Measurements from ENCODE around the gene SQSTM1. TPM values are rescaled to one million over a fixed set of nuclear protein-coding genes. Genes with fewer than 3 reads are reported as not detected.

SQSTM1 gene
- total and polyA plus RNA-seq, 12 donors = 131 to 466 (median 387) TPM

GRCh38 chr5:179880066-179880650 is 59.5 kb downstream of the SQSTM1 start:
- WGBS, 2 donors = 91 to 92% methylated on average over 12 of the region's 12 CpGs
- ATAC-seq = peak in 1 of 8 donors; percentile 14
- DNase-seq = no peak

GRCh38 chr5:179880848-179881590 is 60.3 kb downstream of the SQSTM1 start:
- no peak for TF ChIP-seq CTCF (IDR thresholded peaks at IDR 0.05)
- Histone ChIP-seq H3K36me3 (peaks cover 0 to 92% (median 27%) of the 10 kb centered on the region in 9 donors), H3K27me3 (no peaks in the 10 kb centered on the region), H3K9me3 (peaks cover 0 to 30% (median 19%) of the 10 kb centered on the region in 11 donors), H3K27ac (no peak overlapping the region), H3K4me3 (no peak overlapping the region), H3K4me1 (no peaks in the 10 kb centered on the region)
- no peak for DNase-seq
- peak in 1 of 8 donors; percentile 9 for ATAC-seq
- intact Hi-C loops (cut with DNase I) = no loop called here
- 91 to 92% methylated on average over 25 of the region's 25 CpGs for WGBS, 2 donors

More at GRCh38 chr5:179880066-179880650, 59.5 kb downstream of the SQSTM1 start:
- intact Hi-C loops (cut with DNase I) = no loop called here
- TF ChIP-seq CTCF (IDR thresholded peaks at IDR 0.05) = no peak
- Histone ChIP-seq H3K27me3 (no peaks in the 10 kb centered on the region), H3K4me1 (no peaks in the 10 kb centered on the region), H3K27ac (no peak overlapping the region), H3K36me3 (peaks cover 0 to 92% (median 28%) of the 10 kb centered on the region in 9 donors), H3K4me3 (no peak overlapping the region), H3K9me3 (peaks cover 0 to 30% (median 19%) of the 10 kb centered on the region in 11 donors)

- H3K4me1 ChIP-seq = peaks cover 0 to 7% (median 0%) of the 10 kb centered on the region in 9 donors
- no peak overlapping the region for H3K27ac ChIP-seq
- WGBS, 2 donors = 89 to 99% methylated on average over 4 of the region's 4 CpGs
- ATAC-seq (no peak), DNase-seq (no peak)
- peaks cover 0 to 92% (median 27%) of the 10 kb centered on the region in 9 donors for H3K36me3 ChIP-seq
- H3K27me3 ChIP-seq = no peaks in the 10 kb centered on the region
- H3K4me3 ChIP-seq = no peak overlapping the region
- no peak for TF ChIP-seq CTCF (IDR thresholded peaks at IDR 0.05)
- intact Hi-C loops (cut with DNase I) = no loop called here
- peaks cover 0 to 30% (median 19%) of the 10 kb centered on the region in 11 donors for H3K9me3 ChIP-seq
Measured at GRCh38 chr5:179882338-179882737, 61.6 kb downstream of the SQSTM1 start.

- Histone ChIP-seq H3K9me3 (peaks cover 0 to 30% (median 19%) of the 10 kb centered on the region in 11 donors), H3K27ac (no peak overlapping the region), H3K27me3 (no peaks in the 10 kb centered on the region), H3K4me1 (peaks cover 0 to 12% (median 0%) of the 10 kb centered on the region in 9 donors), H3K36me3 (peaks cover 0 to 92% (median 29%) of the 10 kb centered on the region in 9 donors), H3K4me3 (no peak overlapping the region)
- DNase-seq (no peak), ATAC-seq (no peak)
- 97 to 100% methylated on average over 3 of the region's 3 CpGs for WGBS, 2 donors
- no peak for TF ChIP-seq CTCF (IDR thresholded peaks at IDR 0.05)
- intact Hi-C loops (cut with DNase I) = no loop called here
Measured at GRCh38 chr5:179883163-179883562, 62.5 kb downstream of the SQSTM1 start.
